Stimulated activated CD8-positive, alpha-beta memory T cell treated with anti-CD3 and anti-CD28 coated beads, Interleukin-4, amount 100 ng/mL, for 1 hour (primary cell): ENCODE data around the gene SOCS7.
"Not testable (repeated sequence)": the region's sequence is repeated elsewhere in the genome, so short reads cannot be mapped to it uniquely, and the experiment has no call there.

Experiments
- DNase-seq, 2 donors: peaks; one replicate each; pipeline ENCODE4 v3.0.0-alpha.2; 2020; ENCODE audit warnings: low read depth in 2 of 2, low spot score in 1 of 2

Gene SOCS7

DNA sequence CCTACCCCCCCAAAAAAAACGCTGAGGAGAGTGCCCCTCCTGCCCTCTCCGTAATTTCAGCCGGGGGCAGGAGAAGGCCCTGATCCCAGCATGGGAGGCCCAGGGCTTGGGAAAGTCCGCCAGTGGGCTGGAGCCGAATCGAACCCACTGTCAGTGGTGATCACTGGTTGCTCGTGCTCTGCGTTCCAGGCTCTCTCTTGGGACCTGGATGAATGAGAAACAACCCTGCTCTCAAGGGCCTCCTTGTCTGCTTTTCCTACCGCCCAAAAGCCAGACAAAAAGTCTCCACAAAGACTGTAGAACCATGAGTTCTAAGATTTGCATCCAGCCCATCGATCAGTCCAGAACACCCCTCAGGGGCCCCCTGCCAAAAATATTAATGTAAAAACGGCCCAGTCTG, 84.7 kb downstream of the SOCS7 start:
- no peak for DNase-seq

- not testable (repeated sequence) for DNase-seq
These were observed 85.7 kb downstream of the SOCS7 start for GRCh38 chr17:38437313-38437712.

DNA sequence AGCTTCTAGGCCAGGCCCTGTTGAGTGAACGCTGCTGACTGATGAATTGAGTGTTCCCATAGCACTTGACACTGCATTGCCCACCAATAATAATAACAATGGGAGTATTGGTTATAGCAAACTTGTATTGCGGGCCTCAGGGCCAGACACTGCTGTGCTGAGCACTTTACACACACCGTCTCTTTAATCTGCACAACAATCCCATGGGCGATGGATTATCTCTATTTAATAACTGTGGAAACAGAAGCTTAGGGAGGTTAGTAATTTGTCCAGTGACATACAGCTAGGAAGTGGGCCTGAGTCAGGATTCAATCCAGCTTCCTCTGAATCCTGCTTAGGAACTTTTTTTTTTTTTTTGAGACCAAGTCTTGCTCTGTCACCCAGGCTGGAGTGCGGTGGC, 87.8 kb downstream of the SOCS7 start:
- DNase-seq, result no peak

GRCh38 chr17:38440614-38441397, 89.2 kb downstream of the SOCS7 start:
- DNase-seq, result no peak

GRCh38 chr17:38441429-38442061, 89.9 kb downstream of the SOCS7 start:
- DNase-seq, result no peak

- DNase-seq, result no peak
These were observed 90.9 kb downstream of the SOCS7 start for GRCh38 chr17:38442548-38442947.

DNA sequence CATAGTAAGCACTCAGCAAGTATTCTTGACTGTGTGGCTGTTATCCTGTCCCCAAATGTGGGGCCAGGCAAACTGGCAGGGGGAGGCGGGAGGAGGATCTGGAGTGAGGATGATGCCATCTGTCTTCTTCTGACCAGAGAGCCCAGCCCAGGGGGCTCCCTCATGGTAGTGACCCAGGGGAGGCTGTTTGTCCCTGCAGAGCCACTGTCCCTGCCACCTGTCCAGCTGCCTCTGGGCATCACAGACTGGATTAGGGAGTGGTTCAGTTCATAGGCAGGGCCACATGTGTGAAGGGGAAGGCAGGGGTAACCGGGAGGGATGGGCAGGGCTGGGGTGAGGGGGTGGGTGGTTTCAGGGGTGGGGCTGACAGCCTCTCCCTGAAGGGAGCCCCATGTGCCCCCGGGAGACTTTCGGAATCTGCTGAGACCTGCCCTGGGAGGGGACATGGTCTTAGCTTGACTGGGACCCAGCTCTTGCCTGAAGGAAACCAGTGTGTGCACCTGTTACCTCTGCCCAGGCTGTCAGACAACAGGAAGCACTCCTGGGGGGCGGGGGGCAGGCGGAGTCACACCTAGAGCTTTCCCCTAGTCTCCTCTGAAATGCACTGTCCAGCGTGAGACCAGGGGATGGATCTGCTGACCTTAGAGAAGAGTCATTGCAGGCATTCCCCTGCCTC, 91.8 kb downstream of the SOCS7 start:
- DNase-seq, result no peak

DNA sequence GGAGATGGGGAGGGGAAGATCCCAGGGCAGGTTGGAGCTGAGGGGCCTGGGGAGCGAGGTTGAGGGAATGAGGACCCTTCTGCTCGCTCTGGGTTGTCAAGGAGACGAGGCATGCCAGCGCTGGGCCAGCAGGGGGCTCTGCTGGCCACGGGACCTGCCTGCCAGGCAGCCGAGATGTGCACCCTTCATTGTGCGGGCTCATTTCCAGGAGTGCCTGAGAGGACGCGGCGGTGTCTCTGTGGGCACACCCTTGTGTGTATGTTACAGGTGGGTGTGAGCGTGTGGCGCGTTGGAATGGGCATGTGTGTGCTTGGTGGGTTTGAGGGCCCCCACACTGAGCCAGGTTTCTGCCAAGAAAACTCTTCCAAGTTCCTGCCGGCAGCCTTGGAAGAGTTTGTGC, 92.5 kb downstream of the SOCS7 start:
- peak; percentile 8 to 15 for DNase-seq

DNA sequence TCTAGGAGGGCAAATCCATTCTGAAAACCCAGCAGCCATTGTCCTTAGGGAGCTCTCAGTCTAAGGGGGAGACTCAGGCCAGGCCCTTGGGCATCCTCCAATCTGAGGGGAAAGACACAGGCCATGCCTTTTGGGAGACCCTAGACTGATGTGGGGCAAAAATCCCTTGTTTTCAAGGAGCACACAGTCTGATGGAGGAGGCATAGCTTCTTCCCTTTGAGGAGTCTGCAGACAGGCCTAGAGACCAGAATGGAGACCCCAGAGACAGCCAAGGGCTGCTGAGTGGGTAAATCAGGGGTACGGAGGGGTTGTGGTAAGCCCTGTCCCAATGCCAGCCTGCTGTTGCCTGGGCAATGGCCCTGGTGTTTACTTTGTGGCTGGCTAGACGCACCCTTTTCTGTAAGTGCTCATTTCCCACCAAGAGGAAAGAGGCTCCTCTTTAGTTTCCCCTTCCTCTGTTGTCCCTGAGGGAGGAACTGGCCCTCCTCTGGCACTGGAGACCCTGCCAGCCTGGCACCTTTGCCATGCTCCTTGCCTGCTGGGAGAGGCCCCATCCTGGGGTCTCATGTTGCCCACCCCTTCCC, 96.0 kb downstream of the SOCS7 start:
- no peak for DNase-seq

- DNase-seq, result no peak
These were observed 96.6 kb downstream of the SOCS7 start for GRCh38 chr17:38448208-38448771.

DNA sequence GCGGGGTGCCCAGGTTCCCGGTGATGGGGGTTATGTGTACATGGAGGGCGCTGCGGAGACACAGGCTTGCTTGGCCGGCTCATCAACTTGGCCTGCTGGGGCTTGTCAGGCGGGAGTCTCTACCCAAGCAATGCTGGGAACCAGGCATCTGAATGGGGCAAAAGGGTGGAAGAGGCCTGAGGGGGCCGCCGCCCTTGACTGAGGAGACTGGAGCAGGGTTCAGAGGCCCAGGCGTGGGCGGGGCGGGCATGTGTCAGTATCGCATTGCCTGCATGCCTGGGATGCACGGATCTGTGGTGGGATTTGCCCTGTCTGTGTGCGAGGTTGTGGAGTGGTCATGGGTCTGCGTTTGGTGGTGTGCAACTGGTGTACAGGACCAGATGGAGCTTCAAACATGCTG, 97.7 kb downstream of the SOCS7 start:
- DNase-seq, result no peak

GRCh38 chr17:38450557-38451029, 98.9 kb downstream of the SOCS7 start:
- no peak for DNase-seq

DNA sequence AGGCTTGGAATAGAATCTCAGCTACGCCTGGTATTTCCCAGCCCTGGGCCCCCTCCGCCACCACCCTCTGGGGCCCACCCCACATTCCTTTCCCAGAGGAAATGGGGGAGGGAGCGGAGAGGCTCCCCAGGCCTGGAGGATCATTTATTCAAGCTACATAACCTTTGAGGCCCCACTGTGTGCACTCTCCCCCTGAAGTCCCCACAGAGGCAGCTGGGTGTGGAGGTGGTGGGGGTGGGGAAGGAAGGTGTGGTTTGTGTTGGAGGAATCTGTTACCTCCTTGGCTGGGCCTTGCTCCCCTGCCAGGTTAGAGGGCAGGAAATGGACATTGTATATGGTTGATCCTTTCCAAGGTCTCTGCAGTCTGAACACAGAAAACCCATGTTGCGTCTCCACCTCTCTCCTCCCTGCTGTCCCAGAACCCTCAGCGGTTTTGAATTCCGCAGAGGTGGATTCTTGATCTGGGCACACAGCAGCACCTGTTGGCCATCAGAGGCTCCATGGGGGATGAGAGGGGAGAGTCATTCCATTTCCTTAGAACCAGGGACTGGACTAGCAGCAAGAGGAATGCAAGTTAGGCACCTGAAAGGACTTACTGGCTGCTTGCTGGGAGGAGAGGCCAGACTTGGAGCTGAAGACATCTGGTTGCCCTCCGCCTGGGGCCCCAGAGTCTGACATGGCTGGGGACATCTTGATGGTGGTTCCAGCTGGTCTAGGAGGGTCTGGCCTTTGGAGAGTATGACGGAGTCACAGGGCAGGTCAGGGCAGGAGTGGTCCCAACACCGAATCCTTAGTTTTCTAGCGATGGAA, 99.6 kb downstream of the SOCS7 start:
- DNase-seq, result no peak

- no peak for DNase-seq
These were observed 100.3 kb downstream of the SOCS7 start for GRCh38 chr17:38451840-38452529.

DNA sequence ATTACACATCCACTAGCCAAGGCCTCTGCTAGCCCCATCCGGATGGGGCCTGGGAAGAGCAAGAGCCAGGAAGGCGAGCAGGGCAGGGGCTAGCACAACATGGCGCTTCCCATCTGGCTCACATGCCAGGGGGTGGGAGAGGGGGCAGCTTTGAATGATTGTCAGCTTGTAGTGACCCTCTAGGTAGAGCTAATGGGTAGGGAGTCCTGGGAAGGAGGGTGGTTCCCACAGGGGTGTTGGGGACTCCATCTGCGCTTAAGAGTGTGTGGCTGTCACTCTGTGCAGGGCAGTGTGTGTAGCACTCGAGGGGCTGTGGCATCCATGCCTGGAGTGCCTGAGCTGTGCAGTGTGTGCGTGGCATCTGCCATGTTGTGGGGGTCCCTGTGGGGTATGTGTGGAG, 101.1 kb downstream of the SOCS7 start:
- no peak for DNase-seq

GRCh38 chr17:38453951-38454421, 102.3 kb downstream of the SOCS7 start:
- DNase-seq, result no peak

- no peak for DNase-seq
These were observed 102.9 kb downstream of the SOCS7 start for GRCh38 chr17:38454532-38454931.
